PFSK-1 (cell line): Measurements from ENCODE around the gene VPS37C.

Source experiments
- FOXP2 ChIP-seq: optimal IDR thresholded peaks from 2 replicates; pipeline ENCODE3; 2011; ENCODE audit warnings: borderline replicate concordance, control low read depth, inconsistent platforms; ENCODE audit not compliant: insufficient read depth; ENCODE audit errors: extremely low read length, extremely low read depth
- POLR2AphosphoS5 ChIP-seq: IDR thresholded peaks from 2 replicates; pipeline ENCODE4 v1.6.1; 2012; ENCODE audit warnings: low read depth, mild to moderate bottlenecking, control low read depth, low read length, moderate library complexity
- REST ChIP-seq, 2 experiments: IDR thresholded peaks; 2 replicates each; pipeline versions ENCODE4 v1.6.1 to v1.8.0; 2011 to 2012; ENCODE audit warnings: low read depth in 2 of 2, low read length in 2 of 2, control low read depth in 1 of 2, inconsistent platforms in 1 of 2, mild to moderate bottlenecking in 1 of 2, moderate library complexity in 1 of 2; ENCODE audit not compliant: insufficient read depth in 1 of 2
- TAF1 ChIP-seq: IDR thresholded peaks from 2 replicates; pipeline ENCODE4 v1.6.1; 2012; ENCODE audit warnings: low read length, control low read depth, borderline replicate concordance; ENCODE audit not compliant: insufficient read depth

GRCh38 chr11:61082931-61083531 lies 78.2 kb downstream of the VPS37C start:
- TF ChIP-seq POLR2AphosphoS5 (no peak), FOXP2 (no peak), REST (IDR thresholded peaks at IDR 0.05; ENCODE audit: insufficient read depth in 1 of 2, low read depth in 2 of 2, low read length in 2 of 2) (no peak), TAF1 (no peak)
